HL-60 (cell line): ENCODE measurements around the gene SDF4.

Experiments used
- POLR2AphosphoS5 ChIP-seq: IDR thresholded peaks from 2 replicates; pipeline ENCODE4 v1.6.1; 2012; ENCODE audit warnings: low read depth
- TF ChIP-seq, protein P1 (sequence below): IDR thresholded peaks from one replicate; pipeline ENCODE4 v1.5.1; 2011; ENCODE audit warnings: low read length, control low read depth, inconsistent platforms; ENCODE audit not compliant: insufficient read depth
- TF ChIP-seq, protein P2 (sequence below): IDR thresholded peaks from 2 replicates; pipeline ENCODE4 v1.6.1; 2012; ENCODE audit warnings: low read depth; ENCODE audit not compliant: insufficient replicate concordance

DNA sequence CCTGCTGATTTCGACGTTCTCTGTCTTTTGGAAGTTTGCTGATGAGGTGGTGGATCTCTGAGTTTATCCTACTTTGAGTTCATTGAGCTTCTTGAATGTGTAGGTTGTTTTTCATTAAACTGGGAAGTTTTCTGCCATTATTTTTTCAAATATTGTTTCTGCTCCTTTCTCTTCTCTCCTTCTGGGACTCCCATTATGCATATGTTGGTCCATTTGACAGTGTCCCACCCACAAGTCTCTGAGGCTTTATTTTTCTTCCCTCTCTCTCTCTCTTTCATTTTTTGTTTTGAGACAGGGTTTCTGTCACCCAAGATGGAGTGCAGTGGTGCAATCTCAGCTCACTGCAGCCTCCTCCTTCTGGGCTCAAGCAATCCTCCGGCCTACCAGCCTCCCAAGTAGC is 37.1 kb downstream of the SDF4 start:
- TF ChIP-seq POLR2AphosphoS5, result no peak
- TF ChIP-seq, protein P1, sequence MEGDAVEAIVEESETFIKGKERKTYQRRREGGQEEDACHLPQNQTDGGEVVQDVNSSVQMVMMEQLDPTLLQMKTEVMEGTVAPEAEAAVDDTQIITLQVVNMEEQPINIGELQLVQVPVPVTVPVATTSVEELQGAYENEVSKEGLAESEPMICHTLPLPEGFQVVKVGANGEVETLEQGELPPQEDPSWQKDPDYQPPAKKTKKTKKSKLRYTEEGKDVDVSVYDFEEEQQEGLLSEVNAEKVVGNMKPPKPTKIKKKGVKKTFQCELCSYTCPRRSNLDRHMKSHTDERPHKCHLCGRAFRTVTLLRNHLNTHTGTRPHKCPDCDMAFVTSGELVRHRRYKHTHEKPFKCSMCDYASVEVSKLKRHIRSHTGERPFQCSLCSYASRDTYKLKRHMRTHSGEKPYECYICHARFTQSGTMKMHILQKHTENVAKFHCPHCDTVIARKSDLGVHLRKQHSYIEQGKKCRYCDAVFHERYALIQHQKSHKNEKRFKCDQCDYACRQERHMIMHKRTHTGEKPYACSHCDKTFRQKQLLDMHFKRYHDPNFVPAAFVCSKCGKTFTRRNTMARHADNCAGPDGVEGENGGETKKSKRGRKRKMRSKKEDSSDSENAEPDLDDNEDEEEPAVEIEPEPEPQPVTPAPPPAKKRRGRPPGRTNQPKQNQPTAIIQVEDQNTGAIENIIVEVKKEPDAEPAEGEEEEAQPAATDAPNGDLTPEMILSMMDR, result no peak
- TF ChIP-seq, protein P2, sequence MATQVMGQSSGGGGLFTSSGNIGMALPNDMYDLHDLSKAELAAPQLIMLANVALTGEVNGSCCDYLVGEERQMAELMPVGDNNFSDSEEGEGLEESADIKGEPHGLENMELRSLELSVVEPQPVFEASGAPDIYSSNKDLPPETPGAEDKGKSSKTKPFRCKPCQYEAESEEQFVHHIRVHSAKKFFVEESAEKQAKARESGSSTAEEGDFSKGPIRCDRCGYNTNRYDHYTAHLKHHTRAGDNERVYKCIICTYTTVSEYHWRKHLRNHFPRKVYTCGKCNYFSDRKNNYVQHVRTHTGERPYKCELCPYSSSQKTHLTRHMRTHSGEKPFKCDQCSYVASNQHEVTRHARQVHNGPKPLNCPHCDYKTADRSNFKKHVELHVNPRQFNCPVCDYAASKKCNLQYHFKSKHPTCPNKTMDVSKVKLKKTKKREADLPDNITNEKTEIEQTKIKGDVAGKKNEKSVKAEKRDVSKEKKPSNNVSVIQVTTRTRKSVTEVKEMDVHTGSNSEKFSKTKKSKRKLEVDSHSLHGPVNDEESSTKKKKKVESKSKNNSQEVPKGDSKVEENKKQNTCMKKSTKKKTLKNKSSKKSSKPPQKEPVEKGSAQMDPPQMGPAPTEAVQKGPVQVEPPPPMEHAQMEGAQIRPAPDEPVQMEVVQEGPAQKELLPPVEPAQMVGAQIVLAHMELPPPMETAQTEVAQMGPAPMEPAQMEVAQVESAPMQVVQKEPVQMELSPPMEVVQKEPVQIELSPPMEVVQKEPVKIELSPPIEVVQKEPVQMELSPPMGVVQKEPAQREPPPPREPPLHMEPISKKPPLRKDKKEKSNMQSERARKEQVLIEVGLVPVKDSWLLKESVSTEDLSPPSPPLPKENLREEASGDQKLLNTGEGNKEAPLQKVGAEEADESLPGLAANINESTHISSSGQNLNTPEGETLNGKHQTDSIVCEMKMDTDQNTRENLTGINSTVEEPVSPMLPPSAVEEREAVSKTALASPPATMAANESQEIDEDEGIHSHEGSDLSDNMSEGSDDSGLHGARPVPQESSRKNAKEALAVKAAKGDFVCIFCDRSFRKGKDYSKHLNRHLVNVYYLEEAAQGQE, result no peak
